HG03342 (cell line): ENCODE measurements around the gene UNC119.

Experiments used
- ATAC-seq: cut with Tn5 transposase; IDR thresholded peaks from one replicate; pipeline ENCODE4 v1.9.1; 2021; ENCODE audit warnings: mild to moderate bottlenecking, moderate library complexity; ENCODE audit not compliant: unreplicated experiment

Gene UNC119

DNA sequence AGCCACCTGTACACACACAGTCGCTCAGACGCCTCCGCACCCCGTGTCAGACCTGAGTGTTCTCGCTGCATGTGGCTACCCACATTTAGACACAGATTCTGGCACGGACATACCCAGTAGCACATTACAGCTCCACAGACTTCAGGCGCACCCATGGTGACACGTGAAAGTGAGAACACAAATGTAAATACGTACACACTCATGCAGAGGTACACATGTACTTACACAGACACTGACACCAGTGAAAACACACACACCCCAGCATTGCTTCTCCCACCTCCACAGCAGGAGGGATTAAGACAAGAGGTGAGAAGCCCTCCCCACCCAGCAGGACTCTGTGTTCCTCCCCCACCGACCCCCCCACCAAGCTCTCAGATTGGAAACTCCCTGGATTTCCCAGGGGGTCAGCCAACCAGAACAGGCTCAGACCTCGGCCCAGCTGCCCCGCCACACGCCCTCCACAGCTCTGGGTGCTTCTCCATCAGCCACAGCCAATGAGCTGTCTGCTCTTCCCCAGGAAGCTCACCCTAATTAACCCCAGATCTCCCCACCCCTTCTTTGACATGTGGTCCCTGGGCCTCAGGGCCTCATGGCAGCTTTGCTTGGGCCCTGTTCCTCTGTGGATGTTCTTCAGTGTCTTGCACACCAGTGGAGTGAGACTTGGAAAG, 51.6 kb downstream of the UNC119 start:
- peak; percentile 54 for ATAC-seq

DNA sequence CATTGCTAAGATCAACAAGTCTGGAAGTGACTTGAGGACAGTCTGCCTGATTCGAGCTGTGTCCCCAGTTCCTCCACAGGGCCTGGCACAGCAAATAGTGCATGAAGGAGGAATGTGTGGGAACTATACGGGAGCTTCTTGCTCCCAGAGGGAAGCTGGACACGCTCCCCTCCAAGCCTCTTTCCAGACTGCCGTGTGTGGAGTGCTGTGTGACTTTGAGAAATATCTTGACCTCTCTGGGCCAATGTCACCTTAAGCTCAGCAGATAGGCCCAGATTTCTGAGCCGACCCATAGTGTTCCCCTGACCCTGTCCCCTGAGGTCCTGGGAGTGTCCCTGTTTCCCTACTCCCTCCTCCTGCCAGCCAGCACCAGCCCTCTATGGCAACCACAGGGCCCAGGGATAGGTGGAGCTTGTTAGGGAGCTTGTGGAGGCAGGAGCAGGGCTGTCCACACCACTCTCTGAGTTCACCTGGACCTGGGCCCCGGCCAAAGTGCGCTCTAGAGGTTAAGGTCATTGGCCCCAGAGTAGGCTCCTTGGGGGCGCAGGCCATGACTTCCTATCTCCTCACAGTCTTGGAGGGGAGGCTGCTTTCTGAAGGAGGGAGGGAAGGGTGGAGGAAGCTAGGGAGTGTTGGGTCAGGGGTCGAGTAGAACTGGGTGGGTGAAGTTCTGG, 52.6 kb downstream of the UNC119 start:
- no peak for ATAC-seq

DNA sequence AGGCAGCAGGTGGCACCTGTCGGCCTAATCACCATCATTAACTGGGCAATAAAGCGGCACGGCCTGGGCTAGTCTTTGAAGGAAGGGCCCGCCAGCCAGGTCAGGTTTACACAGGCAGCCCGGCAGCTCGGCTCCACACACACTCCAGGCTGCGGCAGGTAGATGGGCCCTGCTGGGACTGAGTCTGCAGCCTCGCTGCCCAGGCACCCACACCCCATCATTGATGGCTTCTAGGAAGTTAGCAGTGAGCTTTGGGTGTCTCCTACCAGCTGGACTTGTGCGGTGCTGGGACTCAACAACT, 53.1 kb downstream of the UNC119 start:
- no peak for ATAC-seq

DNA sequence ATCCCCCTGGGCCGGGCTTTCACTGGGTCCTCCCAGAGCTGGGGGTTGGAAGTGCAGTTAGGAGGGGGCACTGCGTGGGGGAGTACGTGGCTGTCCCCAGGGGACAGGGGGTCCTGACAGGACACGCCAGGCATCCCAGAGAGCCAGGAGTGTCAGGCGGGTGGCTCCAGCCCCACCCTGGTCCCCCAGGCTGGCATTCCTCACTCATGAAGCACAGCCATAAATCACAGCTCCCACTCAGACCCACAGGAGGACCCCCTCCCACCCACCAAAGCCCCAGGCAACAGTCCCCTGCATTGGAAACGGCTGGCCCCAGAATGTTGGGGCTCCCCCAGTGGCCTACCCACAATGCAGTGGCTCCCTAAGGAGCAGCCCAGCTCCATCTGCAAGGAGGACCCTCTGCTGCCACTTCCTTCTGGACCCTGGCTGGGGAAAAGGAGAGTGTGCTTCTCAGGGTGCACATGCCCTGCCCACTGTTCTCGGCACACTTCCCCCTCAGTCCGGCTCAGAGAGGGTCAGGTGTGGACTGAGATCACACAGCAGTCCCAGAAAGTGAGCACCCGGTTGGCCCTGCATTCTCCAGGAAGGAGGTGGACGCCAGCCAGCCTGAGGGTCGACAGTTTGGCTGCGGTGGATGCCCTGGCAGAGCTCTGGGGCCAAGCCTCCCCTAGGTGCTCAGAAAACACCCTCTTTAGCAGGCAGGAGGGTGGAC, 53.6 kb downstream of the UNC119 start:
- ATAC-seq: no peak

DNA sequence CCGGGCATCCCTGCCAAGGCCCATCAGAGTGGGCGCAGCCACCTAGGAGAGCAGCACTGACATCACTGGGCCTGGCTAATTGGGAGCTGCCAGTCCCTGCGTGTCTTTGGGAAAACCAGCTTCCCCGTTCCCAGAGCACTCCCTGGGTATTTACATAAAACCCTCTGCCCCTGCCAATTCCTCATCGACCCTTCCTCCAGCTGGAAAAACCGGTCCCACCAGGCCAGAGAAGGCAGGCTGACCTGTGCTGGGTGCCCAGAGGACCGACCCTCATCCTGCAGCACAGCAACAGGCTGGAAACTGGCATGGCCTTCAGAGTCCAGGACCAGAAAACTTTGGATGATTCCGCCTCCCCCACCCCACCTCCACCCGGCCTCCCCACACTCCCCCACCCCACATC, 54.5 kb downstream of the UNC119 start:
- no peak for ATAC-seq
